IMR-90 (cell line): ENCODE measurements around the gene SIK3. TPM values are rescaled to one million over a fixed set of nuclear protein-coding genes. Genes with fewer than 3 reads are reported as not detected.

Experiments
- ATAC-seq: fragments of 200-7000 bp; cut with Tn5 transposase; 2 replicates; pipeline ENCODE4 v1.9.1; 2020; ENCODE audit warnings: low read depth, mild to moderate bottlenecking, moderate library complexity
- BruUV-seq: library from RNA; stranded (reverse); fragments of 400-500 nt; replicated peaks from 2 replicates; lab custom pipeline; 2021; lab: Mats Ljungman, UMichigan
- CTCF ChIA-PET: fragments of 300-600 bp; formaldehyde crosslinking; extraction: SDS; loops from one replicate; lab custom pipeline; 2021; ENCODE audit warnings: antibody characterized with exemption; lab: Yijun Ruan, JAX
- POLR2A ChIA-PET: fragments of 300-600 bp; sonication (Branson Sonifier 250); formaldehyde crosslinking; loops from one replicate; lab custom pipeline; 2022; ENCODE audit warnings: antibody characterized with exemption; ENCODE audit not compliant: unreplicated experiment; lab: Charles Lee
- DNase-seq: peaks from one replicate; pipeline ENCODE4 v3.0.0; 2013
- H2AFZ ChIP-seq: replicated peaks from 2 replicates; pipeline ENCODE3; 2013; ENCODE audit warnings: low read length, mild to moderate bottlenecking; ENCODE audit not compliant: poor library complexity
- H2AK5ac ChIP-seq: 2 replicates; pipeline ENCODE4 v1.6.1; 2013; ENCODE audit warnings: low read depth, low read length, inconsistent platforms
- H2AK9ac ChIP-seq: replicated peaks from 2 replicates; pipeline ENCODE3; 2013; ENCODE audit warnings: mild to moderate bottlenecking, low read depth, low read length, moderate library complexity; ENCODE audit not compliant: poor library complexity
- H2BK120ac ChIP-seq: 2 replicates; pipeline ENCODE4 v1.6.1; 2013; ENCODE audit warnings: low read depth, low read length, inconsistent platforms
- H2BK15ac ChIP-seq: 3 replicates; pipeline ENCODE4 v1.6.1; 2013; ENCODE audit warnings: low read depth, low read length, inconsistent platforms
- H2BK20ac ChIP-seq: 2 replicates; pipeline ENCODE4 v1.6.1; 2013; ENCODE audit warnings: low read depth, mild to moderate bottlenecking, inconsistent platforms, low read length, moderate library complexity
- H2BK5ac ChIP-seq: 2 replicates; pipeline ENCODE4 v1.6.1; 2013; ENCODE audit warnings: mild to moderate bottlenecking, low read depth, low read length, inconsistent platforms; ENCODE audit not compliant: poor library complexity, severe bottlenecking
- H3K14ac ChIP-seq: replicated peaks from 2 replicates; pipeline ENCODE4 v1.6.1; 2013; ENCODE audit warnings: low read depth, low read length, inconsistent platforms
- H3K18ac ChIP-seq: 2 replicates; pipeline ENCODE4 v1.6.1; 2013; ENCODE audit warnings: low read depth, low read length, control low read depth
- H3K23ac ChIP-seq: 2 replicates; pipeline ENCODE4 v1.6.1; 2013; ENCODE audit warnings: low read depth, low read length, inconsistent platforms
- H3K27ac ChIP-seq: 2 replicates; pipeline ENCODE4 v1.5.1; 2013; ENCODE audit warnings: mild to moderate bottlenecking, control low read depth, low read length; ENCODE audit not compliant: insufficient read depth
- H3K27me3 ChIP-seq: 2 replicates; pipeline ENCODE4 v1.6.1; 2013; ENCODE audit warnings: low read length; ENCODE audit not compliant: control insufficient read depth, insufficient read depth
- H3K36me3 ChIP-seq: 2 replicates; pipeline ENCODE4 v1.6.1; 2013; ENCODE audit warnings: low read length, mixed read lengths; ENCODE audit not compliant: control insufficient read depth, insufficient read depth
- H3K4ac ChIP-seq: 2 replicates; pipeline ENCODE4 v1.6.1; 2013; ENCODE audit warnings: low read depth, low read length, inconsistent platforms
- H3K4me1 ChIP-seq: 2 replicates; pipeline ENCODE4 v1.6.1; 2013; ENCODE audit warnings: low read length, mixed read lengths; ENCODE audit not compliant: control insufficient read depth, insufficient read depth
- H3K4me2 ChIP-seq: 2 replicates; pipeline ENCODE4 v1.6.1; 2013; ENCODE audit warnings: low read depth, mild to moderate bottlenecking, control low read depth, low read length, moderate library complexity
- H3K4me3 ChIP-seq: 2 replicates; pipeline ENCODE4 v1.5.1; 2013; ENCODE audit warnings: low read depth, mild to moderate bottlenecking, control low read depth, low read length, moderate library complexity; ENCODE audit not compliant: insufficient read depth
- H3K56ac ChIP-seq: 2 replicates; pipeline ENCODE4 v1.6.1; 2013; ENCODE audit warnings: low read length, inconsistent platforms; ENCODE audit not compliant: insufficient read depth; ENCODE audit errors: extremely low read depth
- H3K79me1 ChIP-seq, 2 experiments: 2 replicates each; pipeline ENCODE4 v1.6.1; 2013; ENCODE audit warnings: low read length in 2 of 2, inconsistent platforms in 1 of 2, low read depth in 1 of 2
- H3K9ac ChIP-seq: 2 replicates; pipeline ENCODE4 v1.6.1; 2013; ENCODE audit warnings: low read depth, low read length, control low read depth
- H3K9me1 ChIP-seq: 2 replicates; pipeline ENCODE4 v1.6.1; 2013; ENCODE audit warnings: low read length, inconsistent platforms; ENCODE audit not compliant: insufficient read depth
- H3K9me3 ChIP-seq: 2 replicates; pipeline ENCODE4 v1.6.1; 2013; ENCODE audit warnings: low read length; ENCODE audit not compliant: control insufficient read depth, insufficient read depth
- H4K20me1 ChIP-seq: 2 replicates; pipeline ENCODE4 v1.6.1; 2013; ENCODE audit warnings: low read length, inconsistent platforms; ENCODE audit not compliant: insufficient read depth
- H4K5ac ChIP-seq: 2 replicates; pipeline ENCODE4 v1.6.1; 2013; ENCODE audit warnings: mild to moderate bottlenecking, low read depth, low read length, control low read depth
- H4K8ac ChIP-seq, 2 experiments: 2 replicates each; pipeline ENCODE4 v1.6.1; 2013; ENCODE audit warnings: low read depth in 2 of 2, low read length in 2 of 2, control low read depth in 1 of 2, inconsistent platforms in 1 of 2
- H4K91ac ChIP-seq: 2 replicates; pipeline ENCODE4 v1.6.1; 2013; ENCODE audit warnings: low read depth, low read length, inconsistent platforms; ENCODE audit not compliant: insufficient read depth
- BHLHE40 ChIP-seq: fragments of 150-350 bp; IDR thresholded peaks from 2 replicates; pipeline ENCODE4 v1.6.1; 2016; ENCODE audit warnings: mild to moderate bottlenecking, low read depth, low read length
- CEBPB ChIP-seq: IDR thresholded peaks from 2 replicates; pipeline ENCODE4 v1.6.1; 2012; ENCODE audit warnings: low read depth, low read length, improper control_type of control experiment
- CHD1 ChIP-seq: IDR thresholded peaks from 2 replicates; pipeline ENCODE4 v1.6.1; 2012; ENCODE audit warnings: low read depth, low read length, improper control_type of control experiment
- FOS ChIP-seq: fragments of 150-350 bp; IDR thresholded peaks from 2 replicates; pipeline ENCODE4 v1.6.1; 2016; ENCODE audit warnings: low read depth, low read length
- MAZ ChIP-seq: IDR thresholded peaks from 2 replicates; pipeline ENCODE4 v1.6.1; 2012; ENCODE audit warnings: low read depth, mild to moderate bottlenecking, low read length, improper control_type of control experiment, moderate library complexity, borderline replicate concordance
- MXI1 ChIP-seq: IDR thresholded peaks from 2 replicates; pipeline ENCODE4 v1.6.1; 2012; ENCODE audit warnings: low read depth, mild to moderate bottlenecking, low read length, moderate library complexity, borderline replicate concordance
- NFE2L2 ChIP-seq: fragments of 150-350 bp; IDR thresholded peaks from 2 replicates; pipeline ENCODE4 v1.6.1; 2016; ENCODE audit warnings: low read depth, mild to moderate bottlenecking, low read length
- POLR2A ChIP-seq: IDR thresholded peaks from 2 replicates; pipeline ENCODE4 v1.6.1; 2012; ENCODE audit warnings: mild to moderate bottlenecking, low read depth, low read length
- RCOR1 ChIP-seq: IDR thresholded peaks from 2 replicates; pipeline ENCODE4 v1.6.1; 2012; ENCODE audit warnings: mild to moderate bottlenecking, low read length, improper control_type of control experiment; ENCODE audit not compliant: insufficient replicate concordance
- WGBS, 2 experiments: methylation state at CpG; one replicate each; pipeline versions ENCODE4 v1.1.5 to v1.1.7; 2013; ENCODE audit warnings: missing lambda C conversion rate in 2 of 2; ENCODE audit not compliant: insufficient read length in 1 of 2; ENCODE audit errors: extremely low coverage in 2 of 2; 5-methylcytosine and 5-hydroxymethylcytosine counted together
- dilution Hi-C: fragments of 300-500 bp; cut with HindIII; formaldehyde crosslinking; loops from one replicate; pipeline ENCODE4 v1.14.3; 2018; ENCODE audit warnings: low sequenced_read_pairs; ENCODE audit not compliant: unreplicated experiment
- in situ Hi-C: fragments of 300-500 bp; cut with MboI; formaldehyde crosslinking; loops from 3 replicates; pipeline ENCODE4 v1.14.3; 2019; ENCODE audit warnings: low sequenced_read_pairs, inconsistent platforms, mixed read lengths
- intact Hi-C: fragments of 100-400 bp; cut with micrococcal nuclease; formaldehyde crosslinking; loops from 2 replicates; pipeline ENCODE4 v1.10.0; 2022
- polyA plus RNA-seq, 3 experiments: library from polyadenylated mRNA; depleted of rRNA; stranded (reverse); fragments of >200 nt; gene quantifications; 2 replicates each; pipeline ENCODE4 v1.2.3, GENCODE V29; 2012; ENCODE audit warnings: low replicate concordance in 1 of 3
- total RNA-seq: library from RNA; depleted of rRNA; stranded (reverse); fragments of >200 nt; gene quantifications from 2 replicates; pipeline ENCODE4 v1.2.3, GENCODE V29; 2012
- TF ChIP-seq, protein P1 (sequence below): fragments of 150-350 bp; IDR thresholded peaks from 2 replicates; pipeline ENCODE4 v1.6.1; 2016; ENCODE audit warnings: low read depth, mild to moderate bottlenecking, low read length, moderate library complexity, borderline replicate concordance
- TF ChIP-seq, protein P2 (sequence below): conservative IDR thresholded peaks from 2 replicates; pipeline ENCODE4 v1.5.1; 2012; ENCODE audit warnings: mild to moderate bottlenecking, low read depth, low read length, improper control_type of control experiment

The SIK3 gene
- total and polyA plus RNA-seq, 2 of the 4 experiments (the other 2 are of a cell fraction): 8.2 to 9.1 TPM

DNA sequence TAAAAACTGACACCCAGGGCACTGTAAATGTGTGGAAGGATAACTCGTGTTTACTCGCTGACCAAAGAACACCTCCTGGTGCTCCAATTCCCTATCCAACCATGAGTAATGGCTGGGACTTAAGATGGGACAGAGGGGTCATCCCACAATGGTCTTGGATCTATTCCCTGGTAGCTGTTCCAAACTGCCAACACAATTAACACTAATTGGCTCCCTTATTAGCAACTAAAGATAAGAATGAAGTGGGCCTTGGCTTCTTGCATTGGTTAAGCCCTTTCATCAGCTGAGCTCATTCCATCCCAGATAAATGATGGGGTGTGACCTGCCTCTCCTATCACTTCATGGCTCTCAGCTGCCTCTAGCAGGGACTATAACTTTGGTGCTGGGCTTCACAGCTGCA, 1.5 kb upstream of the SIK3 start:
- POLR2A ChIA-PET: no interaction called here
- Histone ChIP-seq H3K36me3 (no peaks in the 10 kb centered on the region), H2BK120ac (no peak overlapping the region), H3K18ac (no peak overlapping the region), H3K4me2 (no peak overlapping the region), H4K20me1 (peaks cover 27% of the 10 kb centered on the region), H3K27ac (no peak overlapping the region), H2AK5ac (no peak overlapping the region), H3K9me1 (peaks cover 17% of the 10 kb centered on the region), H3K4me3 (no peak overlapping the region), H3K27me3 (no peaks in the 10 kb centered on the region), H3K79me1 (peaks cover 16 to 33% of the 10 kb centered on the region in 2 experiments), H2AFZ (no peak overlapping the region), H3K9ac (no peak overlapping the region), H4K8ac (no peak overlapping the region), H4K5ac (no peak overlapping the region), H3K23ac (no peak overlapping the region), H3K14ac (no peak overlapping the region), H3K56ac (no peak overlapping the region), H3K4ac (no peak overlapping the region), H3K4me1 (peaks cover 16% of the 10 kb centered on the region), H2BK15ac (no peak overlapping the region), H4K91ac (no peak overlapping the region), H2BK20ac (no peak overlapping the region), H3K9me3 (no peaks in the 10 kb centered on the region), H2AK9ac (no peak overlapping the region), H2BK5ac (no peak overlapping the region)
- TF ChIP-seq BHLHE40: no peak
- TF ChIP-seq RCOR1: no peak
- TF ChIP-seq MAZ: no peak
- TF ChIP-seq CHD1: no peak
- TF ChIP-seq NFE2L2: no peak
- no peak for TF ChIP-seq FOS
- TF ChIP-seq, protein P1, sequence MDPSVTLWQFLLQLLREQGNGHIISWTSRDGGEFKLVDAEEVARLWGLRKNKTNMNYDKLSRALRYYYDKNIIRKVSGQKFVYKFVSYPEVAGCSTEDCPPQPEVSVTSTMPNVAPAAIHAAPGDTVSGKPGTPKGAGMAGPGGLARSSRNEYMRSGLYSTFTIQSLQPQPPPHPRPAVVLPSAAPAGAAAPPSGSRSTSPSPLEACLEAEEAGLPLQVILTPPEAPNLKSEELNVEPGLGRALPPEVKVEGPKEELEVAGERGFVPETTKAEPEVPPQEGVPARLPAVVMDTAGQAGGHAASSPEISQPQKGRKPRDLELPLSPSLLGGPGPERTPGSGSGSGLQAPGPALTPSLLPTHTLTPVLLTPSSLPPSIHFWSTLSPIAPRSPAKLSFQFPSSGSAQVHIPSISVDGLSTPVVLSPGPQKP: no peak
- TF ChIP-seq POLR2A: no peak
- TF ChIP-seq, protein P2, sequence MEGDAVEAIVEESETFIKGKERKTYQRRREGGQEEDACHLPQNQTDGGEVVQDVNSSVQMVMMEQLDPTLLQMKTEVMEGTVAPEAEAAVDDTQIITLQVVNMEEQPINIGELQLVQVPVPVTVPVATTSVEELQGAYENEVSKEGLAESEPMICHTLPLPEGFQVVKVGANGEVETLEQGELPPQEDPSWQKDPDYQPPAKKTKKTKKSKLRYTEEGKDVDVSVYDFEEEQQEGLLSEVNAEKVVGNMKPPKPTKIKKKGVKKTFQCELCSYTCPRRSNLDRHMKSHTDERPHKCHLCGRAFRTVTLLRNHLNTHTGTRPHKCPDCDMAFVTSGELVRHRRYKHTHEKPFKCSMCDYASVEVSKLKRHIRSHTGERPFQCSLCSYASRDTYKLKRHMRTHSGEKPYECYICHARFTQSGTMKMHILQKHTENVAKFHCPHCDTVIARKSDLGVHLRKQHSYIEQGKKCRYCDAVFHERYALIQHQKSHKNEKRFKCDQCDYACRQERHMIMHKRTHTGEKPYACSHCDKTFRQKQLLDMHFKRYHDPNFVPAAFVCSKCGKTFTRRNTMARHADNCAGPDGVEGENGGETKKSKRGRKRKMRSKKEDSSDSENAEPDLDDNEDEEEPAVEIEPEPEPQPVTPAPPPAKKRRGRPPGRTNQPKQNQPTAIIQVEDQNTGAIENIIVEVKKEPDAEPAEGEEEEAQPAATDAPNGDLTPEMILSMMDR: no peak
- TF ChIP-seq CEBPB: no peak
- TF ChIP-seq MXI1: no peak
- in situ Hi-C loops: loop anchor here (5.0 kb wide), 2 partner anchors 222 to 307 kb away; partner anchors contain the start of gene APOA5
- intact Hi-C loops: loop anchor here (2.0 to 5.0 kb wide), 3 partner anchors 72 to 309 kb away; partner anchors contain the start of gene APOA5
- no TSS peak for BruUV-seq
- WGBS, 2 experiments: no CpG with 5 or more reads among the region's 2 CpGs
- CTCF ChIA-PET: interaction anchor here (0.6 to 3.0 kb wide), 3 partner anchors 220 to 367 kb away, joined by 3 to 22 read pairs (median 8); partner anchors contain the start of gene APOA5
- dilution Hi-C loops: no loop called here
- ATAC-seq (no peak), DNase-seq (no peak)
